BE2C (cell line): Measurements from ENCODE around the gene GBA3.

Source experiments
- DNase-seq: peaks from one replicate; pipeline ENCODE4 v3.0.0-alpha.2; 2020
- H3K27me3 ChIP-seq: fragments of 250-450 bp; sonication (Bioruptor Pico); 2 replicates; pipeline ENCODE4 v1.5.1; 2020; ENCODE audit warnings: mild to moderate bottlenecking
- H3K36me3 ChIP-seq: fragments of 250-450 bp; sonication (Bioruptor Pico); 2 replicates; pipeline ENCODE4 v1.5.1; 2020; ENCODE audit warnings: mild to moderate bottlenecking
- H3K4me1 ChIP-seq: fragments of 250-450 bp; sonication (Bioruptor Pico); 2 replicates; pipeline ENCODE4 v1.5.1; 2020
- H3K4me3 ChIP-seq: 2 replicates; pipeline ENCODE4 v1.5.1; 2011; ENCODE audit warnings: low read depth, low read length
- H3K9me3 ChIP-seq: fragments of 250-450 bp; sonication (Bioruptor Pico); 2 replicates; pipeline ENCODE4 v1.5.1; 2020
- TF ChIP-seq, protein P1 (sequence below): IDR thresholded peaks from 2 replicates; pipeline ENCODE4 v1.5.1; 2012; ENCODE audit warnings: mild to moderate bottlenecking, low read depth, low read length

GBA3 gene

DNA sequence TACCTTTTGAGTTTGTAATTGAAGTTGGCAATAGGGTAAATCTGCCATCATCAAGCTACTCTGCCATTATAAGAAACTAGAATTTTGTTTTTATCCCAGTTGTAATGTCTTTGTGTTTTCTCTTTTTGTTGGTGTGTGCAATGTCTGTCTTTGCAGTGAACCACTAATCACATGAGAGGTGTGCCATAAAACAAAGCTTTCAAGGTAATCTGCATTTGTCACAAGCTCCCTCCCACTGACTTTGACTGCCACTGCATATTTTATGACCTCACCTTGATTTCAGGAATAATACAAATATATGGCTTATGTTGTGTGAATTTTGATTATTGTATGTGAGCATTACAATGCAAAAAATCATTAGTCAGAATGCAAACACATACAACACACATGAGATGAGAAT, 9.0 kb upstream of the GBA3 start:
- Histone ChIP-seq H3K9me3 (no peaks in the 10 kb centered on the region), H3K4me1 (no peaks in the 10 kb centered on the region), H3K36me3 (no peaks in the 10 kb centered on the region), H3K27me3 (peaks cover 28% of the 10 kb centered on the region), H3K4me3 (no peak overlapping the region)
- DNase-seq: no peak
- TF ChIP-seq, protein P1, sequence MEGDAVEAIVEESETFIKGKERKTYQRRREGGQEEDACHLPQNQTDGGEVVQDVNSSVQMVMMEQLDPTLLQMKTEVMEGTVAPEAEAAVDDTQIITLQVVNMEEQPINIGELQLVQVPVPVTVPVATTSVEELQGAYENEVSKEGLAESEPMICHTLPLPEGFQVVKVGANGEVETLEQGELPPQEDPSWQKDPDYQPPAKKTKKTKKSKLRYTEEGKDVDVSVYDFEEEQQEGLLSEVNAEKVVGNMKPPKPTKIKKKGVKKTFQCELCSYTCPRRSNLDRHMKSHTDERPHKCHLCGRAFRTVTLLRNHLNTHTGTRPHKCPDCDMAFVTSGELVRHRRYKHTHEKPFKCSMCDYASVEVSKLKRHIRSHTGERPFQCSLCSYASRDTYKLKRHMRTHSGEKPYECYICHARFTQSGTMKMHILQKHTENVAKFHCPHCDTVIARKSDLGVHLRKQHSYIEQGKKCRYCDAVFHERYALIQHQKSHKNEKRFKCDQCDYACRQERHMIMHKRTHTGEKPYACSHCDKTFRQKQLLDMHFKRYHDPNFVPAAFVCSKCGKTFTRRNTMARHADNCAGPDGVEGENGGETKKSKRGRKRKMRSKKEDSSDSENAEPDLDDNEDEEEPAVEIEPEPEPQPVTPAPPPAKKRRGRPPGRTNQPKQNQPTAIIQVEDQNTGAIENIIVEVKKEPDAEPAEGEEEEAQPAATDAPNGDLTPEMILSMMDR: no peak

DNA sequence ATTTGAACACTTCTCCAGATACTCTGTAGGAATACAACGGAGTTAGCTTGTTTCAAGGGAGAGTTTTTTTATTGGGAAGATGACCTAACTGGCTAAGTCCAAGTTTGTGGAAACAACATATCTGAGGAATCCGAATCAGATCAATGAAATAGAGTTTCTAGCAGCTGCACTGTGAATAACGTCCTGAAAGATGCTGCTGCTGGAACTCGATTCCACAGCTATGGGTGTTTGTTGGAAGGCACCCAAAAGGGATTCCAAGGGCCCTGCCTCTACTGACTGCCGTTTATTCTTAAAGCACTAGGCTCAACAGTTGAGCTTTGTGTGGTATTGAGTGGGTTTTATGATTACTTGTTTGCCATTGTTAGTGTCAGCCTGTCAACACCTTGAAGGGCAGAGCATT, 6.6 kb upstream of the GBA3 start:
- TF ChIP-seq, protein P1: no peak
- H3K36me3 ChIP-seq: no peaks in the 10 kb centered on the region
- DNase-seq: no peak

DNA sequence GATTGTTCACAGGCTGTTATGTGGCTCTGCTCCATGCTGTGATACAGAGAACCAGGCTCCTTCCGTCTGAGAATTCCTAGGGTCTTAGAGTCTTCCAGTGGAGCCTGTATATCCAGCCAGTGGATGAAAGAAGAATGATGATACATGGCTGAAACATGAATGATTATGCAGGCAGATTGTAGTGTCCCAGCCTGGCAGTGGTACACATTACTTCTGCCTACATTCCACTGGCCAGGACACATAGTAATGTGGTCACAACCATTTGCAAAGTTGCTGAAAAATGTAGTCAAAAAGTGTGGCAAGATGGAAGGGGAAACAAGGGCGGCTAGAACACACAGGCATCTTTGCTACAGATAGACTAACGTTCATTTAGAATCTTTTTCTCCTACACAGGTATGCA, 4.5 kb upstream of the GBA3 start:
- TF ChIP-seq, protein P1: no peak
- no peak for DNase-seq
- H3K27me3 ChIP-seq: peaks cover 33% of the 10 kb centered on the region
- no peaks in the 10 kb centered on the region for H3K4me1 ChIP-seq
- H3K36me3 ChIP-seq: no peaks in the 10 kb centered on the region
- no peaks in the 10 kb centered on the region for H3K9me3 ChIP-seq
- no peak overlapping the region for H3K4me3 ChIP-seq

More for the DNA sequence above, 6.6 kb upstream of the GBA3 start:
- Histone ChIP-seq H3K27me3 (peaks cover 28% of the 10 kb centered on the region), H3K4me3 (no peak overlapping the region), H3K4me1 (no peaks in the 10 kb centered on the region), H3K9me3 (no peaks in the 10 kb centered on the region)

DNA sequence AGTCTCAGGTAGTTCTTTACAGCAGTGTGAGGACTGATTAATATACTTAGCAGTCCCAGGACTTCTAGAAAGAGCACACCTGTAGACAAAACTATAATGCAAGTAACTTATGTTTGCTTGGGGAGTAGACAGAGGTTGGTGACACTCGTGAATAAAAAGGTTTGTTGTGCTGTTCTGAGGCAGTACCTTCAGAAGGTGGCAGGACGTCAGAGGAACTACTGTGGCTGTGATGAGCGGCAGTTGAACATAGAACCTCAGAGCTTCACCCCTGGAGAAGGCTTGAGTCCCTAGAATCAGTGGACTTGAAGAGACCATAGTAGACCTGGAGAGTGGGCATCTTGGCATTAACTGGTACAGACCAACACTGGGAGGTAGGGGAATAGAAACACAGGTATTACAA, 3.3 kb upstream of the GBA3 start:
- TF ChIP-seq, protein P1: no peak
- H3K4me3 ChIP-seq: no peak overlapping the region

DNA sequence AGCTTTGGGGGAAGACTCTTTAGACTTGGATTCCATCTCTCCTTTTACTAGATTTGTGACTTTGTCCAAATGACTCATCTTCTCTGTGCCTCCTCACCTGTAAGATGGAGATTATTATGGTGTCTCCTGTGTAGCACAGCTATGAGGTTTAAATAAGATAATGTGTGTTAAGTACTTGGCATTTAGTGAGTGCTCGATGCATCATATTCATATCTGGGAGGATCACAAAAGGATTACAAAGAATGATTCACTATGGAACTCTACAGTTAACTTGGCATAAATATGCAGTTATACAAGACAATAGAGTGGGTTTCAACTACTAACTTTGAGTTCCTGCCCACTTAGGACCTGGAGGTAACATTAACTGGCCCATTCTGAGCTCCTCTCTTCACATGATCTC, 2.3 kb downstream of the GBA3 start:
- H3K9me3 ChIP-seq: no peaks in the 10 kb centered on the region
- no peaks in the 10 kb centered on the region for H3K36me3 ChIP-seq
- no peaks in the 10 kb centered on the region for H3K4me1 ChIP-seq
- H3K4me3 ChIP-seq: no peak overlapping the region
- TF ChIP-seq, protein P1: no peak
- peaks cover 15% of the 10 kb centered on the region for H3K27me3 ChIP-seq
- DNase-seq: no peak

More for the DNA sequence above, 3.3 kb upstream of the GBA3 start:
- peaks cover 28% of the 10 kb centered on the region for H3K27me3 ChIP-seq
- no peaks in the 10 kb centered on the region for H3K4me1 ChIP-seq
- H3K36me3 ChIP-seq: no peaks in the 10 kb centered on the region
- DNase-seq: no peak
- H3K9me3 ChIP-seq: no peaks in the 10 kb centered on the region

DNA sequence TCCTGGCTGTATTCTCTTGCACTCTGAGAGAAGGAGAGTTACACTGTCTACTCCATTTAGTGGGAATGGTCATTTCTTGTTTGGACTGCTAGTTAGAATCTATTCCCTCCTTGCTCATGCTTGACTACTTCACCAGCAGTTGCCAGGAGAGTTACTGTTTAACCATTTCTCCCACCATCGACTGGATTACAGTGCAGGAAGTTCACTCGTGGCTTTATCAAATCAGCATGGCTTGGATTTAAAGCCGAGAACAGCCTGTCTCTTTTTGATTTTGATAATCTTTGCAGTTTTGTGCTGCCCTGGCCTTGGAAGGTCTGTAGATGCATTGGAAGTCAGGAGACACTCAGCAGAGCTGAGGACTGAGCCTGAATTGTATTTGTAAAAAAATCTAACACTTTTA, 3.2 kb downstream of the GBA3 start:
- H3K27me3 ChIP-seq: peaks cover 15% of the 10 kb centered on the region
- no peaks in the 10 kb centered on the region for H3K4me1 ChIP-seq
- TF ChIP-seq, protein P1: no peak
- H3K36me3 ChIP-seq: no peaks in the 10 kb centered on the region
- DNase-seq: no peak
- no peak overlapping the region for H3K4me3 ChIP-seq
- no peaks in the 10 kb centered on the region for H3K9me3 ChIP-seq
